WTC11 (cell line): ENCODE results near the gene SQOR. TPM values are rescaled to one million over a fixed set of nuclear protein-coding genes. Genes with fewer than 3 reads are reported as not detected.

Experiments
- ATAC-seq: fragments of 200-7000 bp; cut with Tn5 transposase; 2 replicates; pipeline ENCODE4 v1.10.0; 2021; ENCODE audit warnings: mild to moderate bottlenecking, moderate library complexity
- CTCF ChIA-PET: fragments of 300-600 bp; sonication (Branson Sonifier 250); formaldehyde crosslinking; loops from one replicate; lab custom pipeline; 2021; ENCODE audit warnings: antibody characterized with exemption; lab: Charles Lee
- POLR2A ChIA-PET: fragments of 350-600 bp; sonication (Branson Sonifier 250); formaldehyde crosslinking; loops from one replicate; lab custom pipeline; 2021; ENCODE audit warnings: antibody characterized with exemption; lab: Charles Lee
- DNase-seq: peaks from one replicate; pipeline ENCODE4 v3.0.0; 2021; ENCODE audit warnings: low spot score
- H3K27ac Mint-ChIP-seq: 2 replicates; pipeline ENCODE4 v1.8.0; 2021; ENCODE audit warnings: mixed read lengths
- H3K27me3 Mint-ChIP-seq: 2 replicates; pipeline ENCODE4 v1.8.0; 2021; ENCODE audit warnings: low read depth, mild to moderate bottlenecking, moderate library complexity, mixed read lengths
- H3K36me3 Mint-ChIP-seq: 2 replicates; pipeline ENCODE4 v1.8.0; 2021; ENCODE audit warnings: mixed read lengths
- H3K4me1 Mint-ChIP-seq: 2 replicates; pipeline ENCODE4 v1.8.0; 2022; ENCODE audit warnings: mixed read lengths
- H3K4me3 Mint-ChIP-seq: 2 replicates; pipeline ENCODE4 v1.8.0; 2021; ENCODE audit warnings: mild to moderate bottlenecking, moderate library complexity, mixed read lengths
- H3K9me3 Mint-ChIP-seq: 2 replicates; pipeline ENCODE4 v1.8.0; 2021; ENCODE audit warnings: mixed read lengths
- ELF4 ChIP-seq: sonication (generic); formaldehyde crosslinking; IDR thresholded peaks from 2 replicates; pipeline ENCODE4 v1.8.1; 2022; ENCODE audit warnings: low read depth, mild to moderate bottlenecking, moderate library complexity, missing genetic modification reagents
- EMX1 ChIP-seq: fragments of 250-450 bp; sonication (Bioruptor Pico); IDR thresholded peaks from 2 replicates; pipeline ENCODE4 v1.8.0; 2021; ENCODE audit warnings: mild to moderate bottlenecking
- GABPB1 ChIP-seq: sonication (generic); formaldehyde crosslinking; IDR thresholded peaks from 2 replicates; pipeline ENCODE4 v1.8.1; 2023; ENCODE audit warnings: mild to moderate bottlenecking, missing genetic modification reagents
- GTF2I ChIP-seq: fragments of 250-450 bp; sonication (Bioruptor Pico); conservative IDR thresholded peaks from 2 replicates; pipeline ENCODE4 v1.4.0; 2021; ENCODE audit warnings: mild to moderate bottlenecking
- IRF2 ChIP-seq: sonication (generic); formaldehyde crosslinking; IDR thresholded peaks from 2 replicates; pipeline ENCODE4 v1.8.0; 2022; ENCODE audit warnings: low read depth, missing genetic modification reagents, borderline replicate concordance
- MXD4 ChIP-seq: fragments of 250-450 bp; sonication (Bioruptor Pico); IDR thresholded peaks from 2 replicates; pipeline ENCODE4 v1.8.0; 2021; ENCODE audit warnings: mild to moderate bottlenecking, moderate library complexity, borderline replicate concordance
- NFYB ChIP-seq: sonication (generic); formaldehyde crosslinking; conservative IDR thresholded peaks from 2 replicates; pipeline ENCODE4 v1.8.0; 2022; ENCODE audit warnings: low read depth, missing genetic modification reagents
- PREB ChIP-seq: sonication (generic); formaldehyde crosslinking; IDR thresholded peaks from 2 replicates; pipeline ENCODE4 v1.8.1; 2022; ENCODE audit warnings: mild to moderate bottlenecking, missing genetic modification reagents, moderate library complexity, borderline replicate concordance
- PRRX2 ChIP-seq: fragments of 250-450 bp; sonication (Bioruptor Pico); IDR thresholded peaks from 2 replicates; pipeline ENCODE4 v1.8.0; 2021; ENCODE audit warnings: mild to moderate bottlenecking
- RELA ChIP-seq: sonication (generic); formaldehyde crosslinking; IDR thresholded peaks from 2 replicates; pipeline ENCODE4 v1.8.1; 2022; ENCODE audit warnings: missing genetic modification reagents, mild to moderate bottlenecking, borderline replicate concordance
- SMAD3 ChIP-seq: sonication (generic); formaldehyde crosslinking; IDR thresholded peaks from 2 replicates; pipeline ENCODE4 v1.8.0; 2022; ENCODE audit warnings: missing genetic modification reagents, mild to moderate bottlenecking, borderline replicate concordance
- TEAD4 ChIP-seq: sonication (generic); formaldehyde crosslinking; IDR thresholded peaks from 2 replicates; pipeline ENCODE4 v1.8.0; 2022; ENCODE audit warnings: mild to moderate bottlenecking, missing genetic modification reagents
- ZNF121 ChIP-seq: sonication (generic); formaldehyde crosslinking; IDR thresholded peaks from 2 replicates; pipeline ENCODE4 v1.8.0; 2023; ENCODE audit warnings: missing genetic modification reagents
- ZNF263 ChIP-seq: sonication (generic); formaldehyde crosslinking; IDR thresholded peaks from 2 replicates; pipeline ENCODE4 v1.8.1; 2022; ENCODE audit warnings: low read depth, mild to moderate bottlenecking, moderate library complexity, missing genetic modification reagents
- total RNA-seq: library from RNA; stranded (reverse); gene quantifications from 3 replicates; pipeline ENCODE4 v1.2.3, GENCODE V29; 2021
- TF ChIP-seq, protein P1 (sequence below): sonication (generic); formaldehyde crosslinking; IDR thresholded peaks from 2 replicates; pipeline ENCODE4 v1.8.0; 2023; ENCODE audit warnings: missing genetic modification reagents
- TF ChIP-seq, protein P2 (sequence below): fragments of 200-600 bp; IDR thresholded peaks from 2 replicates; pipeline ENCODE4 v1.8.0; 2022; ENCODE audit warnings: antibody characterized with exemption
- TF ChIP-seq, protein P3 (sequence below): sonication (generic); formaldehyde crosslinking; IDR thresholded peaks from 2 replicates; pipeline ENCODE4 v1.8.0; 2023; ENCODE audit warnings: missing genetic modification reagents, mild to moderate bottlenecking, borderline replicate concordance

SQOR gene
- total RNA-seq, 1 experiment from 2014 or later = 0.72 TPM

GRCh38 chr15:45604326-45604725, 30.5 kb upstream of the SQOR start (continued):
- no peak for TF ChIP-seq EMX1 (CRISPR knock-in tag)
- TF ChIP-seq PRRX2 = no peak
- TF ChIP-seq ELF4 (CRISPR knock-in tag) = no peak

DNA sequence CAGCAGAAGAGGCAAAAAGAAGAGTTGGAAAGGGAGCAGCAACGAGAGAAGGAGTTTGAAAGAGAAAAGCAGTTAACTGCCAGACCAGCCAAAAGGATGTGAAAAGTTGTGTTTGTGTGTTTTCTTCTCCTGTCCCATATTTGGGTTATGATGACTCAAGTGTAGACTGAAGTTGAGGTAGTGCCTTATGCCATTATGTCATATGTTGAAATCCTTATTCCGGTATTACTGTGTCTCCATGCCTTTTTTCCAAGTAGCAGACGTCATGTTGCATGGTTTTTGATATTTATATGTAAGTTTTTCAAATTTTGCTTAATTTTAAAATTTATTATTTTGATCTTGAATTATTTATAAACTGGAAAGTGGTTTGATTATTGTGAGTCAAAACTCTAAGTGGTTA, 28.4 kb upstream of the SQOR start:
- ATAC-seq = no peak
- Mint-ChIP-seq H3K36me3 (peaks cover 9% of the 10 kb centered on the region), H3K9me3 (no peaks in the 10 kb centered on the region), H3K27ac (no peak overlapping the region), H3K4me1 (no peaks in the 10 kb centered on the region), H3K4me3 (no peak overlapping the region), H3K27me3 (no peaks in the 10 kb centered on the region)
- POLR2A ChIA-PET = no interaction called here
- no peak for DNase-seq
- CTCF ChIA-PET = no interaction called here
- TF ChIP-seq, protein P1, sequence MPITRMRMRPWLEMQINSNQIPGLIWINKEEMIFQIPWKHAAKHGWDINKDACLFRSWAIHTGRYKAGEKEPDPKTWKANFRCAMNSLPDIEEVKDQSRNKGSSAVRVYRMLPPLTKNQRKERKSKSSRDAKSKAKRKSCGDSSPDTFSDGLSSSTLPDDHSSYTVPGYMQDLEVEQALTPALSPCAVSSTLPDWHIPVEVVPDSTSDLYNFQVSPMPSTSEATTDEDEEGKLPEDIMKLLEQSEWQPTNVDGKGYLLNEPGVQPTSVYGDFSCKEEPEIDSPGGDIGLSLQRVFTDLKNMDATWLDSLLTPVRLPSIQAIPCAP (CRISPR knock-in tag) = no peak
- TF ChIP-seq RELA (CRISPR knock-in tag) = no peak
- TF ChIP-seq, protein P2, sequence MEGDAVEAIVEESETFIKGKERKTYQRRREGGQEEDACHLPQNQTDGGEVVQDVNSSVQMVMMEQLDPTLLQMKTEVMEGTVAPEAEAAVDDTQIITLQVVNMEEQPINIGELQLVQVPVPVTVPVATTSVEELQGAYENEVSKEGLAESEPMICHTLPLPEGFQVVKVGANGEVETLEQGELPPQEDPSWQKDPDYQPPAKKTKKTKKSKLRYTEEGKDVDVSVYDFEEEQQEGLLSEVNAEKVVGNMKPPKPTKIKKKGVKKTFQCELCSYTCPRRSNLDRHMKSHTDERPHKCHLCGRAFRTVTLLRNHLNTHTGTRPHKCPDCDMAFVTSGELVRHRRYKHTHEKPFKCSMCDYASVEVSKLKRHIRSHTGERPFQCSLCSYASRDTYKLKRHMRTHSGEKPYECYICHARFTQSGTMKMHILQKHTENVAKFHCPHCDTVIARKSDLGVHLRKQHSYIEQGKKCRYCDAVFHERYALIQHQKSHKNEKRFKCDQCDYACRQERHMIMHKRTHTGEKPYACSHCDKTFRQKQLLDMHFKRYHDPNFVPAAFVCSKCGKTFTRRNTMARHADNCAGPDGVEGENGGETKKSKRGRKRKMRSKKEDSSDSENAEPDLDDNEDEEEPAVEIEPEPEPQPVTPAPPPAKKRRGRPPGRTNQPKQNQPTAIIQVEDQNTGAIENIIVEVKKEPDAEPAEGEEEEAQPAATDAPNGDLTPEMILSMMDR = no peak
- no peak for TF ChIP-seq MXD4 (CRISPR knock-in tag)
- TF ChIP-seq PREB (CRISPR knock-in tag) = no peak
- TF ChIP-seq, protein P3, sequence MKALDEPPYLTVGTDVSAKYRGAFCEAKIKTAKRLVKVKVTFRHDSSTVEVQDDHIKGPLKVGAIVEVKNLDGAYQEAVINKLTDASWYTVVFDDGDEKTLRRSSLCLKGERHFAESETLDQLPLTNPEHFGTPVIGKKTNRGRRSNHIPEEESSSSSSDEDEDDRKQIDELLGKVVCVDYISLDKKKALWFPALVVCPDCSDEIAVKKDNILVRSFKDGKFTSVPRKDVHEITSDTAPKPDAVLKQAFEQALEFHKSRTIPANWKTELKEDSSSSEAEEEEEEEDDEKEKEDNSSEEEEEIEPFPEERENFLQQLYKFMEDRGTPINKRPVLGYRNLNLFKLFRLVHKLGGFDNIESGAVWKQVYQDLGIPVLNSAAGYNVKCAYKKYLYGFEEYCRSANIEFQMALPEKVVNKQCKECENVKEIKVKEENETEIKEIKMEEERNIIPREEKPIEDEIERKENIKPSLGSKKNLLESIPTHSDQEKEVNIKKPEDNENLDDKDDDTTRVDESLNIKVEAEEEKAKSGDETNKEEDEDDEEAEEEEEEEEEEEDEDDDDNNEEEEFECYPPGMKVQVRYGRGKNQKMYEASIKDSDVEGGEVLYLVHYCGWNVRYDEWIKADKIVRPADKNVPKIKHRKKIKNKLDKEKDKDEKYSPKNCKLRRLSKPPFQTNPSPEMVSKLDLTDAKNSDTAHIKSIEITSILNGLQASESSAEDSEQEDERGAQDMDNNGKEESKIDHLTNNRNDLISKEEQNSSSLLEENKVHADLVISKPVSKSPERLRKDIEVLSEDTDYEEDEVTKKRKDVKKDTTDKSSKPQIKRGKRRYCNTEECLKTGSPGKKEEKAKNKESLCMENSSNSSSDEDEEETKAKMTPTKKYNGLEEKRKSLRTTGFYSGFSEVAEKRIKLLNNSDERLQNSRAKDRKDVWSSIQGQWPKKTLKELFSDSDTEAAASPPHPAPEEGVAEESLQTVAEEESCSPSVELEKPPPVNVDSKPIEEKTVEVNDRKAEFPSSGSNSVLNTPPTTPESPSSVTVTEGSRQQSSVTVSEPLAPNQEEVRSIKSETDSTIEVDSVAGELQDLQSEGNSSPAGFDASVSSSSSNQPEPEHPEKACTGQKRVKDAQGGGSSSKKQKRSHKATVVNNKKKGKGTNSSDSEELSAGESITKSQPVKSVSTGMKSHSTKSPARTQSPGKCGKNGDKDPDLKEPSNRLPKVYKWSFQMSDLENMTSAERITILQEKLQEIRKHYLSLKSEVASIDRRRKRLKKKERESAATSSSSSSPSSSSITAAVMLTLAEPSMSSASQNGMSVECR = no peak
- TF ChIP-seq GTF2I (CRISPR knock-in tag) = no peak
- TF ChIP-seq ZNF263 (CRISPR knock-in tag) = no peak
- no peak for TF ChIP-seq ZNF121 (CRISPR knock-in tag)

GRCh38 chr15:45606841-45607240, 28.0 kb upstream of the SQOR start:
- ChIA-PET CTCF (interaction anchor here (1.0 kb wide), 1 partner anchor 149 kb away, joined by 3 read pairs; no protein-coding TSS in a partner anchor), POLR2A (no interaction called here)
- no peak for DNase-seq
- H3K27ac Mint-ChIP-seq = no peak overlapping the region
- TF ChIP-seq TEAD4 (no peak), IRF2 (CRISPR knock-in tag) (no peak), SMAD3 (CRISPR knock-in tag) (no peak), GABPB1 (no peak), NFYB (CRISPR knock-in tag) (no peak)
- H3K27me3 Mint-ChIP-seq = no peaks in the 10 kb centered on the region
- no peak for ATAC-seq
- H3K36me3 Mint-ChIP-seq = peaks cover 9% of the 10 kb centered on the region
- H3K4me3 Mint-ChIP-seq = no peak overlapping the region
- no peaks in the 10 kb centered on the region for H3K9me3 Mint-ChIP-seq
- H3K4me1 Mint-ChIP-seq = no peaks in the 10 kb centered on the region
